GM21515 (cell line): ENCODE results near the gene PPFIA4.

Experiments used
- ATAC-seq: cut with Tn5 transposase; IDR thresholded peaks from one replicate; pipeline ENCODE4 v1.9.1; 2021; ENCODE audit not compliant: unreplicated experiment

The PPFIA4 gene

DNA sequence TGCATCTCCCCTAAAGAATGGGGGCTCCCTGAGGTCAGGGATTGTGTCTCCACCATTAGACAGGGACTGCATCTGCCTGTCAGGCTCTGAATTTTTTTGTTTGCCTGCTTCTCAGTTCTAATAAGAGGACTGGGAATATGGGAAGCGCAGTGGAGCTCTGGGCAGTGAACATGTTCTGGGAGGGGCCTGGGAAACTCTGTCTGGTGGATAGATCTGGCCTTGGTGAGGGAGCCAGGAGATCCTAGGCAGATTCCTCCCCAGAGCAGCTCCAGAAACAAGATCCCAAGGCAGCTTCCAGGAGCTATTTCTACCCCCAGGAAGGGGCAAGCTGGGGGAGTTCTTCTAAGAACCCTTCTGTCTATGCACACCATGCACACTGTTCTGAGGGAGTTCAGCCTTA, 72.2 kb downstream of the PPFIA4 start:
- no peak for ATAC-seq

DNA sequence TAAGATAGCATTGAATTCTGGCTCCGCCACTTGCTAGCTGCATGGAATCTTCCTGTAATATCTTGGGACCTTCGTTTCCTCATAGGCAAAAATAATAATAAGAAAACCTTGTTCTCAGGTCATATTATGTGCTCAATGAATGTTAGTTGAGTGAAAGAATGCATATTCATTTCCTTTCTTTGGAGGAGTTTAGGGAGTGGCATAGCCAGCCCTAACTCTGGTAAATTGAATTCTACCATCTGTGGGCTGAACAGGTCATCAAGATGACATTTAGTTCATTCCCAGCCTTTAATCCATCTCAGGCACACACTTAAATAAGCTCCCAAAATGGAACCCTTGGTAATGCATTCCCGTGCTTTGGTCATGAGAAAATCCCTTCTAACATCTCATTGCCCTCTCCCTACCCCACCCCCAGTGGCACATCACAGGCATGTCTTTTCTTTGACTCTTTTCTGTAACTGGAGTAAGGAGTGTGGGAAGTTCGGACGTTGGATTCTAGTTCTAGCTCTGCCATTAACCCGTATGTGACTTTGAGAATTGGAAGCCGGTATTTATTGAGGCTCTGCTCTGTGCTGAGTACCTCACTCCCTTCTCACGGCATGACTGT, 72.7 kb downstream of the PPFIA4 start:
- no peak for ATAC-seq

DNA sequence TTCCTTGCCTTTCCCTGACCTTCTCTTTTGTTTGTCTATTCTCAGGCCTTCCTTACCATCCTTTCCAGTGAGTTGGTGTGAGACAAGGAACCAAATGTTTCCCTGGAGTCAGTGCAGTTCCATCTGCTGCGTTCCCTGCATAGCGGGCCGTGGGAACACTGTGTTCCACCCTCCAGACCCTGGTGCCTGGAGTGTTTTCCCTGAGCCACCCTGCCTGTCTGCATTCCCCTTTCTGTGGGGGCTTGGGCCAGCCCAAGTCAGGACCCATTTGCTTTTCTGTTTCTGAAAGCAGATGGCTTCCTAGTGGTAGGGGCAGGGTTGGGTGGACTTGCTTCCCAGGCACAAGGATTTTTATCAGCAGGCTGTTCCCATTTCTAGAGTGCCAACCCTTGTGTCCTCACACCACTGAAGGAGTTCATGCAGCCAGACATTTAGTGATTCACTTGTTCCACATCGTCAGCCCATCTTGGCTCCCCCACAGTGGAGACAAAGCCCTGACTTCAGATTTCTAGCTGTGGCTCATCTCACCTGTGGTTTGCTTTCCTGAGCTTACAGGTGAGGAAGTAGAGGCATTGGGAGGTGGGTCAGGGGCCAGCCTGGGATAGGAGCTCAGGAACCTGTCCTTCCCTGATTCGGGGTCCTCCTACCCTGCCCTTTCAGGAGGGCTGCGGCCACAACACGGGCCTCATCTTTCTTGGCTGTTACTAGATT, 73.7 kb downstream of the PPFIA4 start:
- no peak for ATAC-seq

DNA sequence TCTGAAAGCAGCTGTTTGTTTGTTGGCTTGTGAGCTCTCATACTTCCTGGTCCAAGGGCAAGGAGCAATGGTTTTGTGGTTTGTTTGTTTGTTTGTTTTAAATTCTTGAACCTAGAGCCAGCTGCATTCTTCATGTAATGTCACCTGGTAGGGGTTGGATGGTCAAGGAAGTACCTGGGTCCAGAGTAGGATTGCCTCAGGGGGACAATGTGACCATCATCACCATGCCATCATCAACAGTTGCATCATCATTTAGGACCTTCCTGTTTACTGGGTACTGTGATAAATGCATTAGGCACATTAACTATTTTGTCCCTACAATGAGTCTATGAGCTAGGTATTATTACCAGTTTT, 74.2 kb downstream of the PPFIA4 start:
- no peak for ATAC-seq

DNA sequence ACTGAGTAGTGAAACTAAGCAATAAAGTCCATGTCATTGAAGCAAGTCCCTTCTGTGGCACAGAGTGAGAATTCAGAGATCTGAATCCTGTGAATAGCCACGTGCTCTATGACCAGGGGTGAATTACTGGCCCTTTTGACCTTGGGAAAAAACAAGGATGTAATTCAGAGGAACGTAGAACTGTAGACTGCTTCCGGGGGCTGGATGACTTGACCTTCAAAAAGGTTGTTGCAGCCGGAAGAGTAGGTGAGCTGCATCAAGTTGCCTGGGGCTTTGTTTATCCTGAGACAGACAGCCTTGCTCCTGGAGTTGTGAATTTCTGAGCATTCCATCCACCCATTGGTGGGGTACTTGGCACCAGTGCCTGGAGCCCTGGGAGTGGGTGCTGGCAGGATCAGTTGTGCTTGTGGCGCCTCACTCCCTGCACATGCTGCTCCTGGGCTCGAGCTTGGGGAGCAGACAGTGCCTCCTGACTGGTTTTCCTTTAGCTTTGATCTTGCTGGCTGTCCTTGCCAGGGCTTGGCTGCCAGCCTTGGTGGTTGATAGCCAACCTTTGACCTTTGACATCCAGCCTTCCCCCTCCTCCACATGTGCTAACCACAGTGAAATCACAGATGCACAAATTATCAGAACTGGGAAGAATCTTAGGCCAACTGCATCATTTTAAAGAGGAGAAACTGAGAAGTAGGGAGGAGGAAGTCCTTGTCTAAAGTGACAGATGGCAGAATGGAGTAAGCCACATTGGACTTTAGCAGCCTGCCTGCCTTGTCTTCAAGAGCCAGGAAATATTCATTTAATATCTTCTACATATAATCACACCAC, 75.7 kb downstream of the PPFIA4 start:
- ATAC-seq: no peak

DNA sequence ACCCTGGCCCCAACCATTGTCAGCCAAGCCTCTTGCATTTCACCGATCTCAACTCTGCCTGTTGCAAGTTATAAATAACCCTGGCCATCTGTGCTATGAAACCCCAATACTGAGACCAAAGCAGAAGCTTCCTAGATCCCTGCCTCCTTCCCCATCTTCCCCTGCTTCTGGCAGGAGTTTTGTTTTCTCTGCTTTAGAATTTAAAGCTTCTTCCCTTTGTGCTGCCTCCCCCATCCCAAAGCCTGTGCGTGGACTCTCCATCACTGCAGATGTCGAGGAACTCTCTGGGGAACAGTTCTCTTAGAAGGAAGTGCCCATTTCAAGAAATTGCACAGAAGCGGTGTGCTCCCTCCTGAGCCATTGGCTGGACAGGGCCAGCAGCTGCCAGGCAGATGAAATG, 76.9 kb downstream of the PPFIA4 start:
- ATAC-seq: no peak

DNA sequence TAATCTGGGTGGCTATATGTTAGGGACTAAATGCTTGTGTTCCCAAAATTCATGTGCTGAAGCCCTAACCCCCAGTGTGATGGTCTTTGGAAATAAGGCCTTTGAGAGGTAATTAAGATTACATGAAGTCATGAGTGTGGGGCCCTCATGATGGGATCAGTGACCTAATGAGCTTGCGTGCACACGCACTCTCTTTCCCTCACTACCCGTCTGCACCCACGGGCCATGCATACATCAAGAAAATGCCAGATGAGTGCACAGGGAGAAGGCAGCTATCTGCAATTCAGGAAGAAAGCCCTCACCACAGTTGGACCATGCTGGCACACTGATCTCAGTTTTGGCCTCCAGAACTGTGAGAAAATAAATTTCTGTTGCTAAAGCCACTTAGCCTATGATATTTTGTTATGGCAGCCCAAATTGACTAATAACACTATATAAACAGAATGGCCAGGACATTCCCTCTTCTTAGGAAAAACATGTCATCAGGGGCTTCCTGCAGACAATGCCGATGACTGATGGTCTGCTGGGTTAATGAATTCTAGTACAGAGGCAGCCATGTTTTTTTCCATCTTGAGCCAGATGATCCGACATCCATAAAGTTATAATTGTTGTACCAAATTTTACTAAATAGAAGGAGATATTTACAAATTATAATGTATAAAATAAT, 77.7 kb downstream of the PPFIA4 start:
- ATAC-seq: no peak

DNA sequence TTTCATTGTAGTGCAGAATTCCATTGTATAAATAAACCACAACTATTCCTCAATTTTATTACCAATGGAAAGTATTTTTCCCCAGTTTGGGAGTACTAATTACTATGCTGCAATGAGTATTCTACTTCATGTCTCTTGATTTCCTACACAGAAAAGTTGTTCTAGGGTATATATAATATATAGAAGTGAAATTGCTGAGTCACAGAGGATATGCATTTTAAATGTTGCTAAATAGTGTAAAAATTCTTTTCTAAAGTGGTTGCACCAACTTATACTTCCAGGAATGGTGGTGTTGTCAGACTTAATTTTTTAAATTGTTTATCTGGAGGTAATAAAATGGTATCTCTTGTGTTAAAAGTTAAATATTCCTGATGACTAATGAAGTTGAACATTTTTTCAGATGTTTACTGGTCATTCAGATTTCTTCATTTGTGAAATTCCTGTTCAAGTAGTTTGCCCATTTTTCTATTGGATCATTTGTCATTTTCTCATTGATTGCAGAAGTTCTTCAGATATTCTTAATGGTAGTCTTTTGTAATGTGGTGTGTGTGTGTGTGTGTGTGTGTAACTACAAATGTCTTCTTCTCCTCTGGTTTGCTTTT, 78.6 kb downstream of the PPFIA4 start:
- ATAC-seq: no peak

DNA sequence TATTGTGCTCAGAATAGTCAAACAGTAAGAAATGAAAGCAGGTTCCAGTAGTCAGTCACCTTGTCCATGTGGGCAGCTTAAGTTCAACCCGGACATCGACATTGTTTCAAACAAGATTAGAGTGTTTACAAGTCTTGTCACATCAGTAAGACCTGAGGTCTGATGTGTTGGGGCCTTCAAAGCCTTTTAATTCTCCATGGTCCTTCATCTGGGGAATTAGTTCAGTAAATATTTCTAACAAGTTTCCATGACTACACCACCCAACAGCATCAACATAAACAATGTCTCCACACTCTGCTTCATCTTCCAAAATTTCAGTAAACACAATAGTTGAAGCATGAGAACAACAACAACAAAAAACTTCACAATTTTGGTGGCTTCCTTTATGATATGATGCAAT, 86.2 kb downstream of the PPFIA4 start:
- no peak for ATAC-seq

DNA sequence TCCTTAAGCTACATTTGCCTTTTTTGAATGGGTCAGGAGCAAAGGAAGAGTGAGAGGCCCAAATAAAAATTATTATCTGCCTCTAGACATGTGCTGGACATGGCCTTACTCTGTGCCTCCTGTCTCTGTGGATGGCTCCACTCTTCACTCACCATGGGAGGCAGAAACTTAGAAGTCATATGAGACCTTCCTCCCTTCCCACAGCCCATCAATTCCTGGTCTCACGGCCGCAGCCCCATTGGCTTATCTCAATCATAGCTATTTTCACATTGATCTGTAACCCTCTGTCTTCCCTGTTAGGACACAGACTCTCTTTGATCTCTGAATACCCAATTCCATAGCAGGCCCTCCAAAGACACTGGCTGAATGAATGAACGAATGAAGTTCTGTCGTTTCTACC, 87.0 kb downstream of the PPFIA4 start:
- ATAC-seq: no peak

DNA sequence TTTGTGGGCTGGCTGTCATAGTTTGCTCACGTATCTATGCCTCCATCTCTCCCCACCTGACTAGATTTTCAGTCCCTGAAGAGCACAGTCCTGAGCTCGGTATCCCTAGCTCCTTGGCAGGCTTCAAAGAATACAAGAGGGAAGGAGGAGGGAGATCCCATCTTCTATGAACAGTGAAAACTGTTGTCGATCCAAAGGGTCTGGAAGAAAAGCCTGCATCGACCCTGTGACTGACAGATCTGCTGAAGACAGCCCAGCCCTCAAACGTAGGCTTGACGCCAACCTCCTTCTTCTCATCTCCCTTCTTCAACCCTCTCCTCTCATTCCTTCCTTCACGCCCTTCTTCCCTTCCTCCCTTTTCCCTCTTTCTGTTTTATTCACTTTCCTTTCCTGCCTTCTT, 87.9 kb downstream of the PPFIA4 start:
- ATAC-seq: no peak

DNA sequence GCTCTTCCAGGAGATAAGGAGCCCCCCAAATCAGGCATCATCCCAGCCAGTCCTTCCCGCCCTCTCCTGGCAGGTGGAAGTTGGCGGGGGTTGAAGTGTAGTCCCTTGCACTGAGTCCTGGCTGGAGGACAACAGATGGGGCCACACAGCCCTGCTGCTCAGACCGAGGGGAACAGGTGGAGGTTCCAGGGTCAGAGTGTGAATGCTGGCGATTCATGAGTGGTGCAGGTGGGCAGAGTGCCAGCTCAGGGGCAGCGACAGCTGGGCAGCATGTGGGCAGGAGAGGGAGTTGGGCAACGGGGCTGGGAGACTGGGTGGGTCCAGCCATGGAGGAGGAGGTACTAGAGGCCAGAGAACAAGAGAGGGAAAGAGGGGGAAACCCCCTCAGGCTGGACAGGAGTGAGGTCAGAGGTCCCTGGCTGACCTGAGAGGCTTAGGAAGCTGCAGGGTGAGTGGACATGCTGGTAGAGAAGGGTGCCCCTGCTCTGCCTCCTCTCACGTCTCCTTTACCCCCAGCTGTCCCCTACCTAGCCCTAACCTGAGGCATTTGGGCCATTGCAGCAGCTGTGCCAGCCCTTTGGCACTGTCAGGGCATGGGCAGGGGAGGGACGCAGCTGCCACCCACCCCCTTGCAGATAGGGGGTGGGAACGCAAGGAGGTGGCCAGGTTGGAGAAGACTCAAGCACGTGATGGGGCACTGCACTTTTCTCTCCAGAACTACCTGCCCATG, 90.0 kb downstream of the PPFIA4 start:
- ATAC-seq: no peak

DNA sequence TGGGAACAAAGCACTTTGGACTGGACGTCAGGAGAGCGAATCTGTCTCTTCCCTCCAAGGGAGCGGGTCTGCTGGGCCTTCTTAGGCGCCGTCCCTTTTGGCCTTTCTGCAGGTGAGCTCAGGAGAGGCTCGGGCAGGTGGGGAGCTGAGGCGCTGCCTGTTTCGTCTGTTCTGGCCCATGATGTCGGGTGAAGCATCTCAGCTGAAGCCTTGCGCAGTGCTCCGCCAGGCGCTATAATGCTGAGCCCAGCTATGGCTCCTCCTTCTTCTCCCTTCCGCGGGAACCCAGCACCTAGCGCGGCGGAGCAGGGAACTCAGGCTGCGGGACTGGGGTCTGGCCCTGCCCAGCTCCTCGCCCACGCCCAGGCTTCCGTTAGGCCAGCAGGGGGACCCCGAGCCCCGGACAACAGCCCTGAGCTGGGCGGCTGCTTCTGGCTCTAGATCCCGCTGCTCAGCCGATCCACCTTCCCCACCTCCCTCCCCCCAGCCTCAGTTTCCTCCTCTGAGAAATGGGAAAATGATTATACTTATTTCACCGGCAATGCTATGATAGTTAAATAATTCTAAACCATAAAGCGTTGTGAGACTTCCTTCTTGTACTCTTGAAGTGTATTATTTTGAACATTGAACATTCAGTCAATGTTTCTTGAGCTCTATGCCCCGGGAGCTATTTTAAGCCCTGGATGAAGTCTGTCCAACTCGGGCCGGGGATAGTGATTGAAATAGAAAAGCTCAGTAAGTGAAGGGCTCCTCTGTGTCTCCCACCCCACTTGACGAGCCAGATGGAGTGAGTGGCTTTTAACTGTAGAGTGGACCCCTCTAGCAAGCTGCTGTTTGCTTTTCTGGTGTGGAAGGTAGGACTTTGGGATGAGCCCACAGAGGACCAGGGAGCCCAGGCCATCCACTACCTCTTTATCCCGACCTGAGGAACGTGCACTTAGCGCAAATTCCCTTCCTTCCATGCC, 91.6 kb downstream of the PPFIA4 start:
- no peak for ATAC-seq

DNA sequence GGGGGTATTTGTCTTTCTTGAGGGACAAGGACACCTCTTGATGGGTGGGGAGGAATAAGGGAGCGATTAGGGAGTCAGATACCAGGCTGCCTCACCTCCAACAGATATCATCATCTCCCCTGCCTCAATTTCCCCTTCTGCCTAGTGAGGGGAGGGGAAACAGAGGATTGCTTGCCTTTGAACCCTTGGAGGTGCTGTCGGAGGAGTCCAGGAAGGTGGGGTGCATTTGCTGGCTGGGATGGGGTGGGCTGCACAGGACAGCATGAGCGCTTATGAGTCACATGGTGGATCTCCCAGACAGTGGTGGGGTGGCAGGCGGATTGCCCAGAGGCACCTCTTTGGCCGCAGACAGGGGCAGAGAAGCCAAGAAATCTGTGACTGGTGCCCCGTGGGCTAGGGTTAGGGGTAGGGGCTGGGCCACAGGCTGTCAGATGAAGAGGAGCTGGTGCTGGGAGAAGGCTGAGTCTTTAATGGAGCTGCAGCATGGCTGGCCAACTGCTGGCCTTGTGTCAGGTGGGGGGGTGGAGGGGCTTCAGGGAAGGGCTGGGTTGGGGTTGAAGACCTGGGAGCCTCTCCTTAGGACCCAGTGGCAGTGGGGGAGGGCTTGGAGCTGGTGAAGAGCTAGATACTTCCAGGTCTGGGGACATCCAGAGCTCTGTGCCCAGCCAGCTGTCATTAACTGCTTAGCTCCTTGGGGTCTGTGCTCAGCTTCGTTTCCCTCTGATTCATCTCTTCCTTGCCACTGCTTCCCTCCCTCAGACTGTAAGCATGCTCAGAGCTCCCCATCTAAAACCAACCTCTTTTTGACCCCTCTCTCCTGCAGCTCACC, 94.2 kb downstream of the PPFIA4 start:
- ATAC-seq: no peak

DNA sequence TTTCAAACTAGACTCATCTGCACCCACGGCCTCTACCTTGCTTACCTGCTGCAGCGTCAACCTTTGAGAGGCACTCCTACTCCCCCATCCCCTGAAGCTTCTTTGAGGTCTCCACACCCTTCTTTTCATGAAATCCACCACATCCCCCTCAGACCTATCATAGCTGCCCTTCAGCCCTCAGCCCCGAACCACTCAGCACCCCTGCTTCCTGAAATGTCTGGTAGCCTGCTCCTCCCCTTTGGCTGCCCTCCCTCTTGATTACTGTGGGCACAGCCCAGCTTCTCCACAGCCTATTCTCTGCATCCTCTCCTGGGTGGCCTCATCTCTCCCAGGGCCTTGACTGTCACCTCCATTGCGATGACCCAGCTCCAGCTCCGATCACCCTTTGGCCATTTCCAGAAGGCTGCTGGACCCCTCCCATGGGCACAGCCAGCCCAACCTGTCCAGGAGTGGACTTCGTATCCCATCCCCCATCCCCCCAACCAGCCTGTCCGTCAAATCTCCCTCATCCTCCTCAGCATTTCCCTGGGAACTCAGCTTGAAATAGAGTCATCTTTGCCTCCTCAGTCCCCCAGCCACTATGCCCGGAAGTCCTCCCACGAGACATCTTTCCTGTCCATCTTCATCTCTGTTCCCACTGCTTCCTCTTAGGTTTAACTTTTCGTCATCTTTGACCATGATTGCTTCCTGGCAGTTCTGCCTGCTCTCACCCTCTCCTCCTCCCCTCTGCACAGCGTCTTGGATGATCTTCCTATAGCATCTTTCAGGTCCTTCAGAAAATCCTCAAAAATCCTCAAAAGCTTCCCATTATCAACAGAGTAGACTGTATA, 95.1 kb downstream of the PPFIA4 start:
- no peak for ATAC-seq

DNA sequence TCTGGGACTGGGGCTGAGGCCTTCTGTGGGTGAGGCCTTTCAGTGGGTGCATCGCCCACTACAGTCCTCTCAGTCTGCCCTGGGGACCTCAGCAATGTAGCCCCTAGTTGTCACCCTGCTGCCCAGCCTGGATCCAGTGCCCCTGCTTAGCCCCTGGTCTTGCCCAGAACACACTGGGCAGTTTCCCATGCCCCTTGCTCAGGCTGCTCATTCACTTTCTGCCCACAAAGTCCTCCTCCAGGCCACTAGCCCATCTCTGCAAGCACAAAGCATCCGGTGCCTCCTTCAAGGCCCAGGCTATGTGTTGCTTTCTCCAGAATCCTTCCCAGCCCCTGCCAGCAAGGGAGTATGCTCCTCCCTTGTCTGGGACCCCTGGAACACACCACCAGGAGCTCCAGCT, 95.9 kb downstream of the PPFIA4 start:
- no peak for ATAC-seq

DNA sequence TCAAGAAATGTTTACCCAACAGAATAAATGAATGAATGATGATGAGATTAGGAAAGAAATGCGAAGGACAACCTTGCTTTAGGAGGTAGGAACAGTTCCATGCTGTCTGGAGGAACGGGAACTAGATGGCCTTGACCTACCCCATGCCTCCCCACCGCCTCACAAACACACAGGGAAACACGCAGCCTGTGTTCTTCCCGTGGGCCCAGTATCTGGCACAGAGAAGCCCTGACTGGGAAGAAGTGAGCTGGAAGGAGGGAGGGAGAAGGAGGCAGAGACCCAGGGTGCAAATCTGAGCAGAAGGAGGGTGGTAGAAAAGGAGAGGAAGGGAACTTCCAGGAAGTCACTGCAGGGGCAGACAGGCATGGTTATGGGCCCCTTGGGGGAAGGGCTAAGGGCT, 97.7 kb downstream of the PPFIA4 start:
- ATAC-seq: no peak
